Panc1 (cell line): ENCODE measurements around the gene CDKN1A. TPM values are rescaled to one million over a fixed set of nuclear protein-coding genes. Genes with fewer than 3 reads are reported as not detected.

ENCODE experiments used
- ATAC-seq: fragments of 200-7000 bp; cut with Tn5 transposase; 2 replicates; pipeline ENCODE4 v1.9.1; 2020; ENCODE audit warnings: mild to moderate bottlenecking, moderate library complexity
- BruUV-seq: library from RNA; stranded (reverse); fragments of 400-500 nt; replicated peaks from 2 replicates; lab custom pipeline; 2021; lab: Mats Ljungman, UMichigan
- CTCF ChIA-PET: fragments of 300-600 bp; sonication (Branson Sonifier 250); formaldehyde crosslinking; loops from one replicate; lab custom pipeline; 2022; ENCODE audit warnings: antibody characterized with exemption; lab: Charles Lee
- POLR2A ChIA-PET: fragments of 300-600 bp; sonication (Branson Sonifier 250); formaldehyde crosslinking; loops from one replicate; lab custom pipeline; 2022; ENCODE audit warnings: antibody characterized with exemption; lab: Charles Lee
- DNase-seq: peaks from one replicate; pipeline ENCODE4 v3.0.0-alpha.2; 2010; ENCODE audit warnings: low read depth, low spot score
- H3K27ac ChIP-seq: 2 replicates; pipeline ENCODE4 v1.5.1; 2011; ENCODE audit warnings: mild to moderate bottlenecking, low read length, inconsistent platforms
- H3K27me3 ChIP-seq: fragments of 200-500 bp; sonication (Bioruptor generic); 2 replicates; pipeline ENCODE4 v1.6.0; 2014; ENCODE audit warnings: low read length, inconsistent platforms; ENCODE audit not compliant: control insufficient read depth, insufficient read depth
- H3K36me3 ChIP-seq: fragments of 200-500 bp; sonication (Bioruptor generic); 2 replicates; pipeline ENCODE4 v1.5.1; 2014; ENCODE audit warnings: inconsistent platforms, mild to moderate bottlenecking, low read length, moderate library complexity; ENCODE audit not compliant: control insufficient read depth, insufficient read depth
- H3K4me1 ChIP-seq: 2 replicates; pipeline ENCODE4 v1.5.1; 2011; ENCODE audit warnings: inconsistent platforms, mild to moderate bottlenecking, low read length, moderate library complexity; ENCODE audit not compliant: control insufficient read depth, insufficient read depth
- H3K4me3 ChIP-seq, 2 experiments: 2 replicates each; pipeline ENCODE4 v1.5.1; 2011 to 2012; ENCODE audit warnings: low read depth in 2 of 2, low read length in 2 of 2, mild to moderate bottlenecking in 2 of 2, inconsistent platforms in 1 of 2, moderate library complexity in 1 of 2
- H3K9me3 ChIP-seq: fragments of 200-500 bp; sonication (Bioruptor generic); 2 replicates; pipeline ENCODE4 v1.5.1; 2014; ENCODE audit warnings: low read depth, mild to moderate bottlenecking, inconsistent platforms, low read length, moderate library complexity; ENCODE audit not compliant: control insufficient read depth, insufficient read depth
- CTCF ChIP-seq: fragments of 450-650 bp; IDR thresholded peaks from 2 replicates; pipeline ENCODE4 v1.5.1; 2017; ENCODE audit warnings: mild to moderate bottlenecking
- POLR2AphosphoS5 ChIP-seq: IDR thresholded peaks from 2 replicates; pipeline ENCODE4 v1.6.1; 2012; ENCODE audit warnings: mild to moderate bottlenecking, low read depth, low read length, moderate library complexity
- REST ChIP-seq, 2 experiments: IDR thresholded peaks; 2 replicates each; pipeline ENCODE4 v1.6.1; 2011 to 2012; ENCODE audit warnings: low read depth in 2 of 2, control low read depth in 1 of 2, low read length in 1 of 2, mild to moderate bottlenecking in 1 of 2, moderate library complexity in 1 of 2; ENCODE audit not compliant: insufficient read depth in 1 of 2
- SIN3A ChIP-seq: IDR thresholded peaks from 2 replicates; pipeline ENCODE4 v1.6.1; 2012; ENCODE audit warnings: low read depth, mild to moderate bottlenecking, low read length, moderate library complexity, borderline replicate concordance; ENCODE audit not compliant: insufficient read depth
- TCF7L2 ChIP-seq: IDR thresholded peaks from 2 replicates; pipeline ENCODE4 v1.6.1; 2011; ENCODE audit warnings: mild to moderate bottlenecking, low read depth, low read length, inconsistent platforms
- in situ Hi-C: cut with HindIII; loops from 2 replicates; pipeline ENCODE4 v1.10.0; 2016; ENCODE audit warnings: low sequenced_read_pairs, low pct_unique_long_range_greater_than_20kb
- intact Hi-C: fragments of 100-400 bp; cut with micrococcal nuclease; formaldehyde crosslinking; loops from one replicate; pipeline ENCODE4 v1.10.0; 2022; ENCODE audit not compliant: unreplicated experiment
- total RNA-seq: library from RNA; stranded (reverse); gene quantifications from one replicate; pipeline ENCODE4 v1.2.1, GENCODE V29; 2021; ENCODE audit not compliant: unreplicated experiment

The CDKN1A gene
- total RNA-seq, 1 experiment from 2014 or later = 46.2 TPM

DNA sequence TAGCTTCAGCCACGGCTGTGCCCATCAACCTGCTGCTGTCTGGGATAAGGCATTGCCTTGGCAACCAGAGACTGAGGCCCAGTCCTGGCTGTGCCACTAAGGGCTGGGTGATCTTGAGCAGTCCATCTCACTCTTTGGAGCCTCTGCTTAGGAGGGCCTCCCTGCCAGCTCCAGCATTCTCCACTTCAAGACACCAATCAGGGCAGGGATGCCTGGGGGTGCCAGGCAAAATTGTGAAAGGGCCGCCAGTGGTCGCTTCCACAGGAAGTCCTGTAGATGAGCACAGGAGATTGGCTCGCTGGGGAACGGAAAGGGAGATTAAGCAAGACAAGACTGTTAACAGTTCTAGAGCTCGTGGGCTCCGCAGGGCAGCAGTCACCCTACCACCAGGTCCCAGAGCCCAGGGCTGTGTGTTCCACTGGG, 19.0 kb downstream of the CDKN1A start, which contains the start of gene RAB44:
Gene RAB44 (plus strand): TSS at position 346 of the 423 bp plus-strand sequence. CDS start 6,410 bp downstream, outside the sequence.
- in situ Hi-C loops (no loop called here), intact Hi-C loops (no loop called here)
- Histone ChIP-seq H3K27ac (no peak within 1 kb of the TSS), H3K36me3 (no peaks in the 10 kb centered on the region), H3K4me3 (no peak within 1 kb of the TSS), H3K27me3 (no peaks in the 10 kb centered on the region), H3K4me1 (no peaks in the 10 kb centered on the region), H3K9me3 (no peaks in the 10 kb centered on the region)
- TF ChIP-seq REST (IDR thresholded peaks at IDR 0.05; ENCODE audit: insufficient read depth in 1 of 2, low read depth in 2 of 2, low read length in 1 of 2) (no peak), SIN3A (no peak), TCF7L2 (no peak), POLR2AphosphoS5 (no peak)
- DNase-seq (no peak), ATAC-seq (no peak)
- no TSS peak for BruUV-seq
- ChIA-PET CTCF (interaction anchor here (0.6 kb wide), 1 partner anchor 180 kb away, joined by 3 read pairs; no protein-coding TSS in a partner anchor), POLR2A (interaction anchor here (0.6 kb wide), 1 partner anchor 369 kb away, joined by 8 read pairs; no protein-coding TSS in a partner anchor)

GRCh38 chr6:36698196-36698595, 19.7 kb downstream of the CDKN1A start:
- CTCF ChIA-PET = no interaction called here
- POLR2A ChIA-PET = no interaction called here
- Histone ChIP-seq H3K4me3 (no peak overlapping the region), H3K4me1 (no peaks in the 10 kb centered on the region), H3K27me3 (no peaks in the 10 kb centered on the region), H3K36me3 (no peaks in the 10 kb centered on the region), H3K27ac (no peak overlapping the region), H3K9me3 (no peaks in the 10 kb centered on the region)
- in situ Hi-C loops (no loop called here), intact Hi-C loops (no loop called here)
- no peak for DNase-seq
- BruUV-seq = no TSS peak
- no peak for ATAC-seq
- TF ChIP-seq POLR2AphosphoS5 (no peak), CTCF (no peak), SIN3A (no peak), TCF7L2 (no peak), REST (IDR thresholded peaks at IDR 0.05; ENCODE audit: insufficient read depth in 1 of 2, low read depth in 2 of 2, low read length in 1 of 2) (no peak)
